Activated CD4-positive, CD25-positive, alpha-beta regulatory T cell treated with anti-CD3 and anti-CD28 coated beads, Interleukin-2, amount 50 U/mL, for 72 hours (primary cell): ENCODE results near the gene CRLF2.
A peak's percentile ranks its signal among the peaks of the same experiment; 100 is the strongest.
"Not testable (repeated sequence)": the region's sequence is repeated elsewhere in the genome, so short reads cannot be mapped to it uniquely, and the experiment has no call there.

Experiments
- DNase-seq: peaks from one replicate; pipeline ENCODE4 v3.0.0; 2021

CRLF2 gene

GRCh38 chrX:1212532-1212931 lies at the start of gene CRLF2:
Gene CRLF2 (minus strand): TSS chrX:1212649. CDS start chrX:1212634, 15 bp downstream.
- DNase-seq, result peak; percentile 26

DNA sequence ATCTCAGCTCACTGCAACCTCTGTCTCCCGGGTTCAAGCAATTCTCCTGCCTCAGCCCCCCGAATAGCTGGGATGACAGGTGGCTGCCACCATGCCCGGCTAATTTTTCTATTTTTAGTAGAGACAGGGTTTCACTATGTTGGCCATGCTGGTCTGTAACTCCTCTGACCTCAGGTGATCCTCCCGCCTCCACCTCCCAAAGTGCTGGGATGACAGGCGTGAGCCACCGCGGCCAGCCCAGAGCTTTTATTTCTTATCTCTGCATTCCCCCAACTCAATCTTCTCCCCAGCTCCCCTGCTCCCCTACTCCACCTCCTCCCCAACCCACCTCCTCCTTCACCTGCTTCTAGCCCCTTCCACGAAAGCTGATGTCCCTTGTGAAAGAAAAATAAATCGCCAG lies 49.3 kb upstream of the CRLF2 start:
- DNase-seq, result not testable (repeated sequence)

- no peak for DNase-seq
Measured at GRCh38 chrX:1261285-1261684, 48.8 kb upstream of the CRLF2 start.

DNA sequence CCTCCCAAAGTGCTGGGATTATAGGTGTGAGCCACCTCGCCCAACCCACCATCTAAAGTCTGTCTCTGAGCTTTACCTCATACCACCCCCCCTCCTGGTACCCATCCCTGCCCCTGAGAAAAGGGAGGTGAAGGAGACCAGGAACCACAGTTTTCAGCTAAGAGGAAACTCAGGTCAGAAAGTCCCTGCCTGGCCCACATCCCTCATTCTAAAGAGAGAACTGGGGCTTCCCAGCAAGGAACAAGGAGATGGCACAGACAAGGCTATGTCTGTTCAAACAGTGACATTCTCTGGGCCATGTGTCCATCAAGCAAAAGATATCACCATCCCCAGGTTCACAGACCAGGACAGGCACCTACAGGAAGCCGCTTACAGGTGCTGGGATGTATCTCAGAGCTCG lies 40.4 kb upstream of the CRLF2 start:
- DNase-seq, result no peak

- no peak for DNase-seq
Measured at GRCh38 chrX:1249101-1249887, 36.8 kb upstream of the CRLF2 start.

DNA sequence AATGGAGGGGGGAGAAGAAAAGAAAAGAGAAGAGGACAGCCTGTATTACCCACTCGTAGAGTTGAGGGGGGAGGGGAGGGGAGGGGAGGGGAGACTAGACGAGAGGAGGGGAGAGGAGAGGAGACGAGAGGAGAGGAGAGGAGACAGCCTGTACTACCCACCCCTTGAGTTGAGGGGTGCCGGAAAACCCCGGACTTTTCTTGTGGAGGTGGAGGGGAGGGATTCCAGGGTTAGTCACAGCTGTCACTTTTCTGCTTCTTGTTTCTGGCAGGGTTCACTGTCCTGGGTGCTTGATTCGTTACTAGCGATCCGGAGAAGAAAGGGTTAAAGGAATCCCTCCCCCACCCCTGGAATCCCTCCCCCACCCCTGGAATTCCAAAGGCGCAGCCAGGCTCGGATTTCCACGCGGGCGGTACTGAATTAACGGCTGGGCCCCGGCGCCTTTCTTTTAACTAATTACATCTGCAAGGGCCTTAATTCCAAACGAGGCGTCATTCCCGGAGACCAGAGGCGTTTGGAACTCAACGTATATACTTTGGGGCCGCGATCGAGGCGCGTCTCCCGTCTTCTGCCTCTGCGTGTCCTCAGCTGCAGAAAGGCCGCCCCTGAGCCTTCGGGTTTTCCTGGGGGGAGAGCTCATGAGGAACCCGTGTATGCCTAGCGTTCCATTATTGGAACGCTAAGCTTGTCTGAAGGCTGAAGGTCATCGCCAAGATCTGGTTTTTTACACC lies 36.0 kb upstream of the CRLF2 start:
- no peak for DNase-seq

DNA sequence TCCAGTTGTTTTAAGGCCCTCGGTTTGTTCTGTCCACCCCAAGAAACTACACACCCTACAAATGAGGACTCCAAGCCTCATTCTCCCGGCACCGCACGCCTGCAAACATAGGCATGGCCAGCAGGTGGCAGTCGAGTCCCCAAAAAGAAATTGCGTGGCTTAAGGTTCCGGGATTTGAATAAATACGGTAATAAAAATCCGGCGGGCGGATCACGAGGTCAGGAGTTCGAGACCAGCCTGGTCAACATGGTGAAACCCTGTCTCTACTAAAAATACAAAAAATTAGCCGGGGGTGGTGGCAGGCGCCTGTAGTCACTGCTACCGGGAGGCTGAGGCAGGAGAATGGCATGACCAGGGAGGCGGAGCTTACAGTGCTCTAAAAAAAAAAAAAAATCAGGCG lies 34.4 kb upstream of the CRLF2 start:
- peak; percentile 86 for DNase-seq

DNA sequence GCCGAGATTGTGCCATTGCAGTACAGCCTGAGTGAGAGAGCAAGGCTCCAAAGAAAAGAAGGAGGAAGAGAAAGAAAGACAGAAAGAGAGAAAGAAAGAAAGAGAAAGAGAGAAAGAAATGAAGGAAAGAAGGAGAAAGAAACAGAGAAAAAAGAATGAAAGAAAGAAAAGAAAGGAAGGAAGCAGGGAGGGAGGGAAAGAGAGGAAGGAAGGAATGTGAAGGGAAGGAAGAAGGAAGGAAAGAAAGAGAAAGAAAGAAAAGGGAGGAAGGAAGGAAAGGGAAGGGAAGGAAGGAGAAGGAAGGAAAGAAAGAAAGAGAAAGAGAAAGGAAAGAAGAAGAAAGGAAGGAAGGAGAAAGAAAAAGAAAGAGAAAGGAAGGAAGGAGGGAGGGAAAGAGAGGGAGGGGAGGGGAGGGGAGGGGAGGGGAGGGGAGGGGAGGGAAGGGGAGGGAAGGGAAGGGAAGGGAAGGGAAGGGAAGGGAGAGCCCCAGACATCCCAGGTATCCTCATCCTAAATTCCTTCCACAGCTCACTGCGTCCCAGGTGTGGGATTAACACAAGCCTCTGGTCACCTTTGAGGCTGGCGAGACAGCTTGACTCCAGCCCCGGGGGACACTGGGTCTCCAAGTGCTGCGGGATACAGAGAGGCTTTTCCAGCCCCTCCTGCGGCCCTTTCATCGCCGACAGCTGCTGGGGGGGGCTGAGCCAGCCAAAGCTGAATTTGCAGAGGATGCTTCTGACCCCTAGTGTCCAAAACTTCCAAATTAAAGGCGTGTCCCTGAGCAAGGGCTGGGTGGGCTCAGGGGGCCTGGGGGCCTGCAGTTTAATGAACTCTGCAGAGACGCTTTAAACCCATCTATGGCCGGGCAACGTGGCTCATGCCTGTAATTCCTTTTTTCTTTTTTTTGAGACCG lies 32.0 kb upstream of the CRLF2 start:
- no peak for DNase-seq

DNA sequence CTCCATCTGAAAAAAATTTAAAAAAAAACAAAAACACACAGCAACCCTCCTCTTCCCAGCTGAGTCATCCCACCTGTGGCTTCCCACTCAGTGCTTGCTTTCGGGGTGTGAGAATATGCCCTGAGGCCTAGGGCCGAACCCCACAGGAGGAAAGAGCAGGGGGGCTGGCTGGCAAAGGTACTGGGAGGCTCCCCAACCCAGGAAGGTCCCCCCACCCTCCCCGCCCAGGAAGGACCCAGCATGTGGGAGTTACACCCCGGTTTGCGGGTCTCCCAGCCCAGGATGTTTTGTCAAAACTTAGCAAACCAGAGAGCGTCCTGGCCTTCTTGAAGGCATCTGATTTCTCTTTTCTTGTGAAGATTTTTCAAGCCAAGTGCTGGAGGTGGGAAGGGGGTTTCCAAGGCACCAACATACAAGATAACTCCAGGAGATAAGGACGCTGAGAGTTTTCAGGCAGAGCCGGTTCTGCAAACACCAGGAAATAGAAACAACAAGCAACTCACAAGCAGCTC lies 30.5 kb upstream of the CRLF2 start:
- DNase-seq, result no peak

GRCh38 chrX:1240551-1240950 lies 28.1 kb upstream of the CRLF2 start:
- DNase-seq, result not testable (repeated sequence)

DNA sequence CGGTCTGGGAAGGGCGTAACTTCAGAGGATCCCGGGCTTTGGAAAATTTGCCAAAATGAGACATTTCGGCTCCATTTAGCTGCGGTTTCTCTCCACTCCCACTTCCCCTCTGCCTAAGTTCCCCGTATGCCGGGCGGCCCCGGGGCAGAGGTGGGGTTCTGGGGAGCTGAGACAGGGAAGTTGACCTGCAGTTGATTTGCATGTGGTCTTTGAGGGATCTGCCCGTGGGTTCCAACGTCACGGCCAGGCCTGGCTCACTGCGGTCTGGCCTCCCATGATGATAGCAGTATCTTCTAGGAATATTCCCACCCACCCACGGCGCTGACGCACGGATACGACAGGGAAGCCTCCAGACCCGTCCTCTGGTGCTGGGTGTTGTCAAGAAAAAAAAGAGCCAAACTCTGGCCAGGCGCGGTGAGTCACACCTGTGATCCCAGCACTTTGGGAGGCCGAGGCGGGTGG lies 27.3 kb upstream of the CRLF2 start:
- DNase-seq, result no peak

DNA sequence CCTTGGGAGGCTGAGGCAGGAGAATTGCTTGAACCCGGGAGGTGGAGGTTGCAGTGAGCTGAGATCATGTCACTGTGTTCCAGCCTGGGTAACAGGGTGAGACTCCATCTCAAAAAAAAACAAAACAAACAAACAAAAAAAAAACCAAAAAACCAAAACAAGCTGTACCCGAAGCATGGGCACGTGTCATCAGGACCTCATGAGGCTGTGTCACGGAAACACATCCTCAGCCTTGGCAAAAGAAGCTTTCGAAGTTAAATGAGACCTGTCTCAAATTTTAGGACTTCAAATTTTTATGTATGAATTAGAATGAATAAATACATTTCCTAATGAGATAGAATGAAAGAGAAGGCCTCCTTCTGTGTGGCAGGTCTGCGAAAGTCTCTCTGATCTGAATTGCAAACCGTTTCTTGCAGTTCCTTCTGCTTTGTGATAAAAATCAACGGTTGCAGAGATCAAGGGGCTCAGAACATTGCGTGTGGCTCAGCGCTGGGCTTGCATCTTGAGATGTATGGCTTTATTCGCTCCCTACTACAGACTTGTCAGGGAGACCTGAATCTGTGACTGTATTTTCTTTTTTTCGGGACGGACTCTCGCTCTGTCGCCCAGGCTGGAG lies 19.5 kb upstream of the CRLF2 start:
- no peak for DNase-seq

DNA sequence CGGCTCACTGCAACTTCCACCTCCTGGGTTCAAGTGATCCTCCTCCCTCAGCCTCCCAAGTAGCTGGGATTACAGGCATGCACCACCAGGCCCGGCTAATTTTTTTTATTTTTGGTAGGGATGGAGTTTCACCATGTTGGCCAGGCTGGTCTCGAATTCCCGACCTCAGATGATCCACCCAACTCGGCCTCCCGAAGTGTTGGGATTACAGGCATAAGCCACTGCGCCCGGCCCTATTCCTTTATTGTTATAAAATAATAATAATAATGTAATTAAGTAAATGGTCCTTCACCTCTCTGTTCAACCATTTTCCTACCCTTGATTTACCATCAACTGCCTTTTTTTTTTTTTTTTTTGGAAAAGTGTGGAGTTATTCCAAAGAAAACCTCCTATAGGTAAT lies 15.7 kb upstream of the CRLF2 start:
- not testable (repeated sequence) for DNase-seq

DNA sequence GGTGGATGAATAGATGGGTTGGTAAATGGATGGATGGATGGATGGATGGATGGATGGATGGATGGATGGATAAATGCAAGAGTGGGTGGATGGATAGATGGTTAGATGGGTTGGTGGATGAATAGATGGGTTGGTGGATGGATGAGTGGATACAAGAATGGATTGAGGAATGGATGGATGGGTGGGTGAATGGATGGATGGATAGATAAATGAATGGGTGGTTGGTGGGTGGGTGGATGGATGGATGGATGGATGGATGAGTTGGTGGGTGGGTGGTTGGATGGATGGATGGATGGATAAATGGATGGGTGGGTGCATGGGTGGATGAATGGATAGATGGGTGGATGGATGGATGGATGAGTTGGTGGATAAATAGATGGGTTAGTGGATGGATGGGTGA lies 13.8 kb upstream of the CRLF2 start:
- no peak for DNase-seq

- DNase-seq, result no peak
Measured at GRCh38 chrX:1224954-1225353, 12.5 kb upstream of the CRLF2 start.

GRCh38 chrX:1223242-1223600 lies 10.8 kb upstream of the CRLF2 start:
- no peak for DNase-seq

DNA sequence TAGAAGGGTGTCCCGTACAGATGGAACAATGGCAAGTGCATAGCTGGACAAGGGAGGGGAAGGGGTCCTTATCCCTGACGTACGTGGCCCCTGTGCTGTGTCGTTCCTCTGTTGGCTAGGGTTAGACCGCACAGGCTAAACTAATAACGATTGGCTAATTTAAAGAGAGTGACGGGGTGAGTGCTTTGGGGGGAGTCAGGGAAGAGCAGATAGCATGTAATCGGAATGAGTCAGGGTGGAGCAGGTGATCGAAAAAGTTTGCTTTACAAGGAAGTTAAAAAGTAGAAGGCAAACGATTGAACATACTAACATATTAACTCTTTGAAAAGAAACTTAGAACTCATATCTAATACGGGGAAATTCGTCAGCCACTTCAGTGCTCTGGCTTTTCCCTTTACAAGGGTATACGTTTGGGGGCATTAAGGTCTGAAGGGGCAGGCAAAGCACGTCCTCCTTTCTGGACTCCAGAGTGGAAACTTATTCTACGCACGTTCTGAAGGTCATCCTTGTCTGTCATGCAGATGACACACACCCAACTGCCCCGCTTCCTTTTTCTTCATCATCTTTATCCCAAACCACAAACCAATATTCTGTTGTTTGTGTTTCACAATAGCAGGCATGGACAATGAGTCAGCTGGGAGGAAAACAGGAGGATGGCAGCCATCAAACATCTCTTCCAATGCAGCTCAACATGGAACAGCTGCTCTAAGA lies 10.2 kb upstream of the CRLF2 start:
- DNase-seq, result no peak

DNA sequence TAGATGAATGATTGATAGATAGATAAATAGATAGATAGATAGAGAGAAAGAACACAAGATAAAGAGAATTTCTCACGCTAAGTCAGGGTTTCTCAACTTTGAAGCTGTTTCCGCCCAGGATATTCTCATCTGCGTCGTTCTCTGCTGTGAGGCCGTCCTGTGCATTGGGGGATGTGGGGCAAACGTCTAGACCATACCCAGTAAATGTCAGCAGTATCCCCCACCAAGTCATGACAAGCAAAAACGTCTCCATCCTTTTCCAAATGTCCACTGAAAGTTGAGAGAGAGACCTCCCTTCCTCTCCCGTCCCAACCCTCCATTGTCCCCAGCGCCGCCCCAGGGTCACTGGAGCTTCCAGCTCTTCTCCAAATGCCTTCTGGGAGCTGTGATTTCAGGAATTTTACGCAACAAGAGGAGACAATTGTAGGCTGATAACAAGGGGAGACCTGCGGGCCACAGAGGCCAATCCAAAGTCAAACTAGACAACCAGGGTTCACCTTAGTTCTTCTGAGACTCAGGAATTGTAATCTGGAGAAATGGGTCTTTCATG lies 8.9 kb upstream of the CRLF2 start:
- no peak for DNase-seq

- no peak for DNase-seq
Measured at GRCh38 chrX:1218286-1218685, 5.8 kb upstream of the CRLF2 start.

DNA sequence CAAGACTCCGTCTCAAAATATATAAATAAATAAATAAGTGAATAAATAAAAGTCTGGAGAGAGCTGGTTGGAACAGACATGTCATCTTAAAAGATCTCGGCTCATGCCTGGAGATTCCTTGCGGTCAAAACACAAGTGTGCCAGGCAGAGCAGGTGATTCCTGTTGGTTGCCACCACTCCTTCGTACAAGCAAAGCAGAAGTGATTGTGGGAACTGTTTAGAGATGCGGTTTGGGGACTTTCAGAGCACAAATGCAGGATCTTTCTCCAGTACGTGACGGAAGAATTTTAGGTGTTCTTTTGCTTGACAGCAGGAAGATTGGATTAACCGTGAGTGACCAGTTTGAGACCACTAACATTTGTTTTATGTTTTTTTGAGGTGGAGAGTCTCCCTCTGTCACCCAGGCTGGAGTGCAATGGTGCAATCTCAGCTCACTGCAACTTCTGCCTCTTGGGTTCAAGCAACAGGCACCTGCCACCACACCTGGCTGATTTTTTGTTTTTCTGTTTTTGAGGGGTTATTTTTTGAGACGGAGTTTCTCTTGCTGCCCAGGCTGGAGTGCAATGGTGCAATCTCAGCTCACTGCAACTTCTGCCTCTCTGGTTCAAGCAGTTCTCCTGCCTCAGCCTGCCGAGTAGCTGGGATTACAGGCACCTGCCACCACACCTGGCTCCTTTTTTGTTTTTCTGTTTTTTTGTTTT lies 2.8 kb upstream of the CRLF2 start:
- DNase-seq, result peak; percentile 21

DNA sequence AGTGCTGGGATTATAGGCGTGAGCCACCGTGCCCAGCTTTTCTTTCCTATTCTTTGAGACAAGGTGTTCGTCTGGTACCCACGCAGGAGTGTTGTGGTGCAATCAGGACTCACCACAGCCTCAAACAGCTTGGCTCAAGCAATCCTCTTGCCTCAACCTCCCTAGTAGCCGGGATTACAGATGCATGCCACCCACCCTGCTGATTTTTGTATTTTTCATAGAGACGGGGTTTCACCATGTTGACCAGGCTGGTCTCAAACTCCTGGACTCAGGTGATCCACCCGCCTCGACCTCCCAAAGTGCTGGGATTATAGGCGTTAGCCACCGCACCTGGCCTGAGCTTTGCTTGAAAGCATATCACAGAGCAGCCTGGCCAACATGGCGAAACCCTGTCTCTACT lies 1.5 kb upstream of the CRLF2 start:
- DNase-seq, result no peak
